GM21390 (cell line): ENCODE measurements around the gene APOD.
"Not testable (repeated sequence)": the region's sequence is repeated elsewhere in the genome, so short reads cannot be mapped to it uniquely, and the experiment has no call there.

Source experiments
- ATAC-seq: cut with Tn5 transposase; IDR thresholded peaks from one replicate; pipeline ENCODE4 v1.9.1; 2021; ENCODE audit not compliant: unreplicated experiment

Gene APOD

DNA sequence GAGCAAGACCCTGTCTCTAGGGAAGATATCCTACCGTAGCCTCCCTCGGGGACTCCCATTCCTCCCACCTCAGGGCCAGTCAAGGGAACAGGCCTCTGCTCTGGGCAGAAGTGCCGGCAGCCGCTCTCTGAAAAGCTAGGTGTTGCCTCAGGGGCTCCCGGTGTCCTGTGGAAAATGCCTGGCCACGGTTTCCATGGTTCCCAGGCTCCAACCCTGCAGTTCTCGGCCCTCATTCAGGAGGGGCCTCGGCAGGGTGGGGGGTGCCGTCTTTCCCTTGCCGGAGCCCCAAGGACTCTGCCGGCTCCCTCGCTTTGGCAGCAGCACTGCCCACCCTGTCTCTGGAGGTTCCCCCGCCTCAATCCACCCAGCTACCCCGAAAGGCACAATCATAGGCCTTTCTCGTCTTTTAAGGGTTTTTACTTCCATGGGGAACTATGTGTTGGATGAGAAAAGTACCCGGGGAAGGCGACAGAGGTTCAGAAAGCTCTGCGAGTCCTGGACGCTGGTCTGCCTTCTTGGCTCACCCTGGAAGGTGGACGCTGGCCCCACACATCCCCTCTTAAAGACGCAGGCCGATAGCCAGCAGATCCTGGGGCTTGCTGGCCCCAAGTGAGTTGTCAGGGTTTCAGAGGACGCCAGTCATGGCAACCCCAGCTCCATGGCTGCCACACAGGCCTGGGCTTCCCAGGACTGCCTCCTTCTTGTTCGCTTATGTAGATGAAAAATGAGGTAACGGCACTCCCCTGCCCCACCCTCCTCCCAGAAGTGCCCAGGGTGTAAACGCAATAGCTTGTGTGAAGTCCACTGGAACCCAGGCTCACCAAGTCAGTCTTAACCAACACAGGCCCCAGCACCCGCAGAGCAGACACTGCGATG is 34.3 kb upstream of the APOD start:
- ATAC-seq: not testable (repeated sequence)

DNA sequence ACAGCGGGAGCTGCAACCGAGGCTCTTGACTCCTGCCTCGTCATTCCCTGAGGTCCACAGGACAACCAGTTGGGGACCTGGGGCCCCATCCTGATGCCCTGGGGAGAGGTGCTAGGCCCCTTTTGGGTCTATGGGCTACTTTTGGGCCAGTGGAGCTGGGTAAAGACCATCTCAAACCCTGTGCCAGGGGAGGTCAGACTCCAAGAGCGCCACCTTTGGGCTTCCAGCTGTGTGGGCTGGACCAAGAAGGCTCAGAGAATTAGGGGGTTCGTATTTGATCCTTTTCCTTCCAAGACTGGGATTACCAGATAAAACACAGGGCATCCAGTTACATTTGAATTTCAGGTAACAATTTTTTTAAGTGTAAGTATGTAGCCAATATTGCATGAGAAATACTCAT is 33.4 kb upstream of the APOD start:
- not testable (repeated sequence) for ATAC-seq

DNA sequence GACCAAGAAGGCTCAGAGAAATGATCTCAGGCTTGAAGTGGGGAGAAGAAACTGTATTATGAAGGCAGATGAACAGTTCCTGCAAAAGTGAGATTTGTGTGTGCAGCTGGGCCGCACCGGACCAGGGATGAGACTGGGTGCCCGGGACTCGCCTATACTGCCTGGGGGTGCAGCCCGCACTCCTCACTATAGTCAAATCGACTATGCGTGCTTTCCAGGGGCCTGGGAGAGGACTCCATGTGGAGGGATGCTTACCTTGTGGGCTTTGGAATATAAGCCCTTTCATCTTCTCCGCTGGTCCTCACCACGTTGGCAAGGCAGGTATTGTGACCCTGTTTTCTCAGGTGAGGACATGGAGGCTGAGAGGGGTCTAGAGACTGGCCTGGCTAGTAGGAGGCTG is 32.9 kb upstream of the APOD start:
- ATAC-seq: no peak

DNA sequence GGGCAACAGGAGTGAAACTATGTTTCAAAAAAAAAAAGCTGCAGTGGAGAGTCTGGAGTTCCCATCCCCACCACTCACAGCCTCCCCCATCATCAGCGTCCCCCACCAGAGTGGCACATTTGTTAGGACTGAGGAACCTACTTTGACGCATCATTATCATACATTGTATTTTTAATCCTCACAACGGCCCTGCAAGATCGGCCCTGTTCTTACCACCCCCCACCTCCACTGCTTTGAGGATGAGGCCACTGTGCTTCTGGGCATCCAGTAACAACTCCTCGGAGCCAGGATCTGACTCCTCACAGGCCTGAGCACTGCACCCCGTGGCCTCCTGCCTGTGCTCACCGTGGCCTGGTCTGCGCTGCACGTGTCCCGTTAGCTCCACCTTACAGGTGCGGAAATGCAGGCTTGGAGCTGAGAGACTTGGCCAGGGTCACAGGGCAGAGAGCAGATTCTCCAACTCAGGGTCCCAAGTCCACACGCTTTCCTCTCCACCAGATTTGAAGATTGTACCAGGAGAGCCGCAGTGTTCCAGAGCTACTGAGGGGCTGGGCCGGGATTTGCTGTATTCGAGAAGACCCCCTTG is 32.3 kb upstream of the APOD start:
- not testable (repeated sequence) for ATAC-seq

DNA sequence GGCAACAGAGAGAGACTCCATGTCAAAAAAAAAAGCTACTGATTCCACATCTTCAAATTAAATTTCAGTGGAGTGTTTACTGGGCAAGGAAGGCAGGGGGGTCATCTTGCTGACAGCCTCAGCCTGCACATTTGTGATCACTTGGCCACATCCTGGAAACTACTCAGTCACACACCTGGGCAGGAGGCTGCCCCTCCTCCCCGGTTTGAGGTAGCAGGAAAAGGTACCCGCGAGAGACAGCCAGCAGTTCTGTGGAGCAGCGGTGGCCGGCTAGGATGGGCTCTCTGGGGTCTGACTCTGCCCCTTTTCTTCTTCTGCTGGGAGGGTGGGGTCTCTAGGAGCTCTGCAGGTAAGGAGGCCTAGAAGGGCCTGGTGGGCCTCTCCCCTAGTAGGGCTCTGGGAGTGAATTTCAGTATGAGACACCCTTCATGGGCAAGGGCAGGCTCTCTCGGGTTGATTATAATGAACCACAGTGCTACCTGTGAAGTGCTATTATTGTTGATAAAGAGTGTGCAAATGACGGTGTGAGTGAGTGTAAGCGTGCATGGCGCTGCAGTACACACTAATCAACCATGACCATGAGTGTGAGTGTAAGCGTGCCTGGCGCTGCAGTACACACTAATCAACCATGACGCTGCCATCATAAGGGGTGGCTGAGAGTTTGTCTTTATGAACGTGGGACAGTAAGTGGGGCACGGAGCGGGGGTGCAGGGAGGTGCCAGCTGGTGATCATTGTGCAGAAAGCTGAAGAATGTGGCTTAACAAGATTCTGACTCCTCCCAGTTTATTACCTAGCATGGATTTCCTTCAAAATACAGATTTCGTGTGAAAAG is 31.1 kb upstream of the APOD start:
- ATAC-seq: not testable (repeated sequence)

DNA sequence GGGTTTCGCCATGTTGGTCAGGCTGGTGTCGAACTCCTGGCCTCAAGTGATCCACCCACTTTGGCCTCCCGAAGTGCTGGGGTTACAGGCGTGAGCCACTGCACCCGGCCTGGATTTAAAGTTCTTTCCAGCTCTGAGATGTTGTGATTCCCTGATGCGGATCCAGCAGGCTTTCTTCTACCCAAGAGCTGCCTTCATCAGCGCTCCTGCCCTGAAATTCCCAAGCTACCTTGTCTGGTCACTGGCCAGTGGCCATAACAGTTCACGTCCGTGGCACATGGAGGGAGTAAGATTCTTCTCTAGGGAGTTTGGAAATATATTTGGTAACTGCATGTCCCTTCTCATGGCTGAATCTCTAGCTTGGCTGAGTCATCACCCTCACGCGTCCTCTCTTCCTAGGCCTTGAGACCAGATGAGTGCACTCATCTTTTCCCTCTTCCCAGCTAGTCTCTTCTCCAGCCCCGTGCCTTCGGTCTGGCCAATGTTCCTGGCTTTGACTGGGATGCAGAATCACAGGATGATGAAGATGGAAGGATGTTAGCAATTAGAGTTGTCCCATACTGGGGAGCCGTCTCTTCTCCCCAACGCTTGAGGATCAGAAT is 29.8 kb upstream of the APOD start:
- no peak for ATAC-seq

DNA sequence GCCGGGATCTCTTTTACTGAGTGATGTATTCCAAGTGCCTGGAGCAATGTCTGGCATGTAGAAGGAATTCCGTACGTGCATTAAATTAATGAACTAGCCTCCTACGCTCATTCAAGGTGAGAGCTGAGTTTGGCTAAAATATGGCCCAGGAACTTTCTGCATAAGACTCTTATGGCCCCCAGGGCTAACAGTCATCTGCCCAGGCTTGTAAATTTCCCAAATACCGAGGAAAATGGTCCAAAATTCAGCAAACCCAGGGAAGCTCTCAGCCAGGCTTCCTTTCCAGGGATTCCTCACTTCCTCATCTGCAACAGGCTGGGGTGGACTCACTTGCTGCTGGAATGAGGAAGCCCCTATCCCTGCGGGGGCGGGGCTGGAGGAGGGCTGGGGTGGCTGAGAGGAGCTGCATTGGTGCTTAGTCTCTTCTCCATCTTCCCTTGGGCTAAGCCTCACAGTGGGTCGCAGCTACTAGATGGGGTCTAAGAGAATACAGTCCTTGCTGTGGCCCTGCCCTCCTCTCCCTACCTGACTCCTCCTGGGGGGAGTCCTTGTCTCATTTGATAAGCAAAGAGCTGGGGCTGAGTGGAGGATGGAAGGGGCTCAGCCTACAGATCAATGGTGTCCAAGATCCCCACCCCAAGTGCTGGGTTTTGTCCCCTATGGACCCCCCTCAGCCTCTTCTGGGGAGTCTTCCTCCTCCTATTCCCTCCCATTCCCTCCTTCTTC is 28.5 kb upstream of the APOD start:
- no peak for ATAC-seq

DNA sequence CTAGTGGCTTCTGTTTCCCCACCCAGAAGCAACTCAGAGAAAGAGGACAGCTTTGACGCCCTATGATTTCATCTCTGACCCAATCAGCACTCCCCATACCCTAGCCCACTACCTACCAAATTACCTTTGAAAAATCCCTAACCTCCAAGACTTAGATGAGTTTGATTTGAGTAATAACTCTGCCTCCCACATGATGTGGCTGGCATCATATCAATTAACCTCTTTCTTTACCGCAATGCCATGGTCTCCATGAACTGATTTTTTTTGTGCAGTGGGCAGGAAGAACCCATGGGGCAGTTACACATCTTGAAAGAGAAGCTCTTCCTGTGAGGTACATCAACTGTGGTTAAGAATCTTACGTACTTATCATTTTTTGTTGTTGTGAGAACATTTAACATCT is 25.5 kb upstream of the APOD start:
- no peak for ATAC-seq

DNA sequence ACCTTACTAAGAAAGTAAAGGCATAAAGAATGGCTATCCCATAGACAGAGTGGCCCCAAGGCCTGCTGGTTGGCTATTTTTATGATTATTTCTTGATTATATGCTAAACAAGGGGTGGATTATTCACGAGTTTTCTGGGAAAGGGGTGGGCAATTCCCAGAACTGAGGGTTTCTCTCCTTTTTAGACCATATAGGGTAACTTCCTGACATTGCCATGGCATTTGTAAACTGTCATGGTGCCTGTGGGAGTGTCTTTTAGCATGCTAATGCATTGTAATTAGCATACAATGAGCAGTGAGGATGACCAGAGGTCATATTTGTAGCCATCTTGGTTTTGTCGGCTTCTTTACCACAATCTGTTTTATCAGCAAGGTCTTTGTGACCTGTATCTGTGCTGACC is 18.0 kb upstream of the APOD start:
- ATAC-seq: not testable (repeated sequence)

DNA sequence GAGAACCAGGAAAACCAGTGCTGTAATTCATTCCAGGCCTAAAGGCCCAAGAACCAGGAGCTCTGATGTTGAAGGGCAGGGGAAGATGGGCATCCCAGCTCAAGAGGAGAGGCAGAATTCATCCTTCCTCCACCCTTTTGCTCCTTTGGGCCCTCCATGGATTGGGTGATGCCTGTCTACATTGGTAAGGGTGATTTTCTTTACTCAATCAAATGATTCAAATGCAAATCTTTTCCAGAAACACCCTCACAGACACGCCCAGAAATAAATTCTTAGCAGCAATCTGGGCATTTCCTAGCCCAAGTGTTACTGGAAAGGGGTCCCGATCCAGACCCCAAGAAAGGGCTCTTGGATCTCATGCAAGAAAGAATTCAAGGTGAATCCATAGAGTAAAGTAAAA is 17.6 kb upstream of the APOD start:
- ATAC-seq: no peak

DNA sequence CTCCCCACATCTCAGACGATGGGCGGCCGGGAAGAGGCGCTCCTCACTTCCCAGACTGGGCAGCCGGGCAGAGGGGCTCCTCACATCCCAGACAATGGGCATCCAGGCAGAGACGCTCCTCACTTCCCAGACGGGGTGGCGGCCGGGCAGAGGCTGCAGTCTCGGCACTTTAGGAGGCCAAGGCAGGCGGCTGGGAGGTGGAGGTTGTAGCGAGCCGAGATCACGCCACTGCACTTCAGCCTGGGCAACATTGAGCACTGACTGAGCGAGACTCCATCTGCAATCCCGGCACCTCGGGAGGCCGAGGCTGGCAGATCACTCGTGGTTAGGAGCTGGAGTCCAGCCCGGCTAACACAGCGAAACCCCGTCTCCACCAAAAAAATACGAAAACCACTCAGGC is 16.2 kb upstream of the APOD start:
- ATAC-seq: not testable (repeated sequence)

DNA sequence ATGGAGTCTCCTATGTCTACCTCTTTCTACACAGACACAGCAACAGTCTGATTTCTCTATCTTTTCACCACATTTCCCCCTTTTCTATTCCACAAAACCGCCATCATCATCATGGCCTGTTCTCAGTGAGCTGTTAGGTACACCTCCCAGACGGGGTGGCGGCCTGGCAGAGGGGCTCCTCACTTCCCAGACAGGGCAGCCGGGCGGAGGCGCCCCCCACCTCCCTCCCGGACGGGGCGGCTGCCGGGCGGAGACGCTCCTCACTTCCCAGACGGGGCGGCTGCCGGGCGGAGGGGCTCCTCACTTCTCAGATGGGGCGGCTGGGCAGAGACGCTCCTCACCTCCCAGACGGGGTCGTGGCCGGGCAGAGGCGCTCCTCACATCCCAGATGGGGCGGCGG is 15.8 kb upstream of the APOD start:
- ATAC-seq: not testable (repeated sequence)

DNA sequence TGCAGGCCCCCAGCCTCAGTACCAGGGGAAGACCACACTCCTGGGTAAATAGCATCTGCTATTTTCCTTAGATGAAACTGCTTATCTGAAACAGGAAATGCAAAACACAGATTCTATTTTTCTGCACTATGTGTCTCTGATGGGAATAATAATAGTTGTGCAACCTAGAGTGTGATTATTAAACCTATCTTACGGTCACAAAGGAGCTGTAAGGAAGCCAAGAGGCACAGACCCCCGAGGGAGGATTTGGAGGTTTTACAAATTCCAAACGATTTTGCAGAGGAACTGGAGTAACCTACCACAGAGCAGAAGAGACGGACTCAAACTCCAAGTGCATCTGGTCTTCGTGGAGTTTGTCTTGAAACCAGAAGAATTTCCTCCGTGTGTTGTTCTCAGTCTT is 14.1 kb upstream of the APOD start:
- ATAC-seq: no peak

DNA sequence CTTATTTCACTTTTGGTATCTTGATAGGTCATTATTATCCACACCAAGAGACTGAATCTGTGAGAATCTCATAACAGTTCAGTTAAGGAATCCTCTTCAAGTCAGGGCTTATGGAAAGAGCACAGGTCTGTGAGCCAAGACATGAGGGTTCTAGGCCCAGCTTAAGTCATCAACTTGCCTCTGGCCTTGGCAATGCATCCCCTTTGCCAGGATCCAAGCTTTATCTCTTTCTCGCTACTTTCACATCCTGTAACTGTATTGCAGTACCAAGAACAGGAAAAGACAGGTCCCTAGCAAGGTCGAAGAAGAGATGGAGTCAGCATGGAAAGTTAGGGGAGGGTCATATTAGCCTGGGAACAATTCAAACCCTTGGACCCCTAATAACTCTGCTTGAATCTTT is 13.5 kb upstream of the APOD start:
- ATAC-seq: no peak

DNA sequence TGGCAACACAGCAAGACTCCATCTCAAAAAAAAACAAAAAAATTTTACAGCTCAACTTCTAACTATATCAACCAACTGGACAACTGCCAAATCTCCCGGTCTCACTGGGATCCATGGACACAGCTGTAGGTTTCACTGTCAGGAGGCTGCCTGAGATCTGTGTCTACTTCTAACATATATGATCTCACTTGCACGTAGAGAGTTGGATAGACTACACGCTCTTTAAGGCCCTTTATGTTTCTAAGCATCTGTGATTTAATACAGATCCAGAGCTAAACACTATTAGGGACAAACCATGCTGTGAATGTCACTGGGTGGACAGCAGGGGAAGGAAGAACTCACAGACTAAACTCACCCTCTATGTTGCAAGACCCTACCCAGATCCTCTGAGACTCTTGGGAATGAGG is 13.0 kb upstream of the APOD start:
- no peak for ATAC-seq

DNA sequence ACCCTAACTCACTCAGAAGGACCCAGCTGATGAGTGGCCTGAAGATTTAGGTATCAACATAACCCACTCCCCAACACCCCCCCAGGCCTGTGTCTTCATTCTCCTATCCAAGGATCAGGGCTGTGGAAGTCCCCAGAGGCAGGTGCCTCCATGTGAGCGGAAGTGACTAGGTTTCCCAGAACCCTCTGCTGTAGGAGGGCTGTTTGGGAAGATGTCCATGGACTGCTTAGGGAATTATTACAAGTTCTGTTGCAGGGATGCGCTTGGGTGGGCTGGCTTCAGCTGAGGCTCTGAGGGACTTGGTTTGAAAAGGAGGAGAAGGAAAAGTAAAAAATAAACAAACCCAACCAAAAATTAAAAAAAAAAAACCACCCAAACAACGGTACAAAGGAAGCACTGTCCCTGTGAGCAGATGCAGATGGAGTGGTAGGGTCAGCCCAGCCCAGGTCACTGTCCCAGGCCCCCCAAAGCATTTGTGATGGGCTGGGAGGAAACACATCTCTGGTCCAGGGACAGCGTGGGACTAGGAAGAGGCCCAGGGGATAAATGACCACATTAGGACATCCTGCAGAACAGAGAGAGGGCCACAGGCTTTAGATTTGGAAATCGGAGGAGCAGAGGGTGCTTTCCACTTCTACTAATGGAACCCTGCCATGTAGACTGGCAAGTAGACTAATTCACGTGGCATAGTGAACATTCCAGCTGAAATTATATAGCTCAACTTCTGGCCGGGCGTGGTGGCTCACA is 12.2 kb upstream of the APOD start:
- ATAC-seq: no peak

DNA sequence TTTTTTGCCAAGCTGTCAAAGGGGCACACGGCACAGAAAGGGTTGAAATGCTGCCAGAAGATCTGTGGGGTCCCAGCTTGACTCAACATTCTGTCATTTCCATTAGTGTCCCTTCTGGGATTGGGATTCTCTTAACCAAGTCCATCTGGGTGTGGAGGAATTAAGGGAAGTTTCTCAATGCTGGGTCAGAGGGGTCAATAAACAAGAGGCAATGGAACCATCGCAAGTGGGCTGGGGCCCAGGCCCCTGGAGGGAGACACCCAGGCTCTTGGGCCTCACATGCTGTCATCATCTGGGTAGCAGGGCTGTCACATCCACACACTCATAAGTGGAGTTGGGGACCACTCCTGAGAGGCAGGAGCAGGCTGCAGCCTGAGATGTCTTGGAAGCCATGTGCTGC is 8.1 kb upstream of the APOD start:
- no peak for ATAC-seq

DNA sequence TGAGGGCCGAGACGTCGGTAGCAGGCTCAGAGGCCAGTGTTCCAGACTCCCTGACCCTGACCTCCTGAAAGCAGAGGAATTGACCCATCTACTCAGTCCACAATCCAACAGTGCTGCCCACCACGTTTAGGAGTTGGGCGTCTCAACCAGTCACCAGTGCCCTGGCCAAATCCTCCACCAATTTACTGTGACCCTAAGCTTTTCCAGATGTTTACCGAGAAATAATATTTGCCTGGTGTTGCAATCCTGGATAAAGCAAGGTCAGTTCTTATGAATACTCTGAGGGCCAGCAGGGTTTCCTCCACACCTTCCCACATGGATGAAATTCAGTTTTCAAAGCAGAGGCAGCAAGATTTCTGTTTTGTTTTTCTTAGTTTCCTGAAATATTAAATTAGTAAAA is 7.5 kb upstream of the APOD start:
- no peak for ATAC-seq

DNA sequence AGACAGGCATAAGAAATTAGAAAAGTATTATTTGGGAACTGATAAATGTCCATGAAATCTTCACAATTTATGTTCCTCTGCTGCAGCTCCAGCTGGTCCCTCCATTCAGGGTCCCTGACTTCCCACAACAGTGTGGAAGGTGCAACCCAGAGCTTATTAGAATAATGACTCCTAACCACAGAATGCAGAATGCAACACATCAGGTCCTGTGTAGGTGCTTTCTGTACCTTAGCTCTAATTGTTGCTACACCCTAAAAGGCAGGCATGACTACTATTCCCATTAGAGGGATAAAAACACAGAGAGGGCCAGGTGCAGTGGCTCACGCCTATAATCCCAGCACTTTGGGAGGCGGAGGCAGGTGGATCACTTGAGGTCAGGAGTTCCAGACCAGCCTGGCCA is 6.6 kb upstream of the APOD start:
- ATAC-seq: not testable (repeated sequence)

DNA sequence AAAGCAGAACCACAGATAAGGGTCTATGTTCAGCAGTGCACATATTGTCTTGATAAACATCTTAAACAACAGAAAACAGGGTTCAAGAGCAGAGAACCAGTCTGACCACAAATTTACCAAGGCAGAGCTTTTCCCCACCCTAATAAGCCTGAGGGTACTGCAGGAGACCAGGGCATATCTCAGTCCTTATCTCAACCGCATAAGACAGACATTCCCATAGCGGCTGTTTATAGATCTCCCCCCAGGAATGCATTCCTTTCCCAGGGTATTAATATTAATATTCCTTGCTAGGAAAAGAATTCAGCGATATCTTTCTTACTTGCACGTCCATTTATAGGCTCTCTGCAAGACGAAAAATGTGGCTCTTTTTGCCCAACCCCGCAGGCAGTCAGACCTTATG is 6.1 kb upstream of the APOD start:
- ATAC-seq: not testable (repeated sequence)
